Fibroblast of villous mesenchyme (primary cell): ENCODE data around the gene SLC25A45. TPM values are rescaled to one million over a fixed set of nuclear protein-coding genes. Genes with fewer than 3 reads are reported as not detected.

Source experiments
- DNase-seq: peaks from one replicate; pipeline ENCODE4 v3.0.0-alpha.2; 2010; ENCODE audit warnings: low read depth
- H3K4me3 ChIP-seq: 2 replicates; pipeline ENCODE4 v1.5.1; 2011; ENCODE audit warnings: low read depth, mild to moderate bottlenecking, low read length
- CTCF ChIP-seq: IDR thresholded peaks from 2 replicates; pipeline ENCODE4 v1.5.1; 2012; ENCODE audit warnings: low read depth, mild to moderate bottlenecking, low read length; ENCODE audit not compliant: insufficient read depth
- total RNA-seq: library from RNA; depleted of rRNA; stranded (reverse); fragments of >200 nt; gene quantifications from 2 replicates; pipeline ENCODE4 v1.2.3, GENCODE V29; 2012

SLC25A45 gene
- total RNA-seq, result 1.7 and 2.9 TPM in 2 replicates

- TF ChIP-seq CTCF, result peak; percentile 79
- peak; percentile 100 for DNase-seq
- H3K4me3 ChIP-seq, result peak within 1 kb of the TSS; percentile 48
Observed at GRCh38 chr11:65382033-65382803, at the start of gene SLC25A45. SLC25A45 (minus strand) TSS chr11:65382646; CDS start chr11:65381951, 695 bp downstream.

GRCh38 chr11:65431451-65432099 is 49.1 kb upstream of the SLC25A45 start:
- H3K4me3 ChIP-seq, result peak overlapping the region; percentile 91
- peak; percentile 67 for DNase-seq
- TF ChIP-seq CTCF, result no peak

- peak overlapping the region; percentile 91 for H3K4me3 ChIP-seq
- peak; percentile 81 for DNase-seq
- no peak for TF ChIP-seq CTCF
Observed at GRCh38 chr11:65430406-65431217, 48.2 kb upstream of the SLC25A45 start.

- peak; percentile 88 for DNase-seq
- peak overlapping the region; percentile 91 for H3K4me3 ChIP-seq
- TF ChIP-seq CTCF, result no peak
Observed at GRCh38 chr11:65429724-65430405, 47.4 kb upstream of the SLC25A45 start.

GRCh38 chr11:65429068-65429681 is 46.7 kb upstream of the SLC25A45 start:
- TF ChIP-seq CTCF, result no peak
- peak overlapping the region; percentile 91 for H3K4me3 ChIP-seq
- DNase-seq, result peak; percentile 84

- no peak for DNase-seq
- peak overlapping the region; percentile 91 for H3K4me3 ChIP-seq
- TF ChIP-seq CTCF, result no peak
Observed at GRCh38 chr11:65428578-65429067, 46.2 kb upstream of the SLC25A45 start.
